ENCODE measurements around the gene LPAR3.

- TF ChIP-seq CTCF (IDR thresholded peaks at IDR 0.05; ENCODE audit: poor library complexity), result no peak
- no peak for TF ChIP-seq EZH2phosphoT487 (IDR thresholded peaks at IDR 0.05; ENCODE audit: low read depth, severe bottlenecking, unreplicated experiment)
Observed at GRCh38 chr1:84888753-84889152, 4.3 kb downstream of the LPAR3 start.

Data from hepatocyte (in vitro differentiated cells).